SU-DHL-6 (cell line): ENCODE results near the gene SGSM1.

Experiments used
- H2AFZ ChIP-seq: fragments of 200-600 bp; sonication (generic); 2 replicates; pipeline ENCODE4 v1.6.1; 2014; ENCODE audit warnings: low read depth, mild to moderate bottlenecking, moderate library complexity, mixed read lengths, antibody characterized with exemption, low read length; ENCODE audit not compliant: severe bottlenecking
- H3F3A ChIP-seq: fragments of 200-600 bp; shearing (Covaris generic); 2 replicates; pipeline ENCODE4 v1.6.0; 2016; ENCODE audit warnings: antibody characterized with exemption, mild to moderate bottlenecking; ENCODE audit not compliant: insufficient read depth
- H3K27ac ChIP-seq: fragments of 200-600 bp; sonication (generic); 2 replicates; pipeline ENCODE4 v1.5.1; 2016; ENCODE audit warnings: low read depth, mild to moderate bottlenecking, low read length, moderate library complexity, mixed read lengths
- H3K27me3 ChIP-seq: fragments of 200-600 bp; sonication (generic), shearing (Covaris generic); 2 replicates; pipeline ENCODE4 v1.6.0; 2014; ENCODE audit warnings: mild to moderate bottlenecking, low read length
- H3K36me3 ChIP-seq: fragments of 200-600 bp; sonication (generic); 2 replicates; pipeline ENCODE4 v1.6.1; 2014; ENCODE audit warnings: mild to moderate bottlenecking, low read length, mixed read lengths
- H3K4me2 ChIP-seq: fragments of 300-600, 200-600 bp; shearing (Covaris generic), sonication (generic); 2 replicates; pipeline ENCODE4 v1.6.0; 2014; ENCODE audit warnings: low read length, low read depth, mild to moderate bottlenecking; ENCODE audit not compliant: poor library complexity, severe bottlenecking
- H3K4me3 ChIP-seq: fragments of 200-600 bp; sonication (generic); 2 replicates; pipeline ENCODE4 v1.5.1; 2014; ENCODE audit warnings: antibody characterized with exemption, low read length, mild to moderate bottlenecking, mixed read lengths; ENCODE audit not compliant: insufficient read depth, poor library complexity, severe bottlenecking
- H3K79me2 ChIP-seq: fragments of 200-600 bp; sonication (generic); 2 replicates; pipeline ENCODE4 v1.6.1; 2014; ENCODE audit warnings: mild to moderate bottlenecking, low read length, moderate library complexity; ENCODE audit not compliant: insufficient read depth
- H3K9ac ChIP-seq: fragments of 200-600 bp; sonication (generic); 2 replicates; pipeline ENCODE4 v1.7.0; 2014; ENCODE audit warnings: mild to moderate bottlenecking, low read length
- H3K9me2 ChIP-seq: fragments of 200-600 bp; sonication (generic); replicated peaks from 2 replicates; pipeline ENCODE4 v1.6.1; 2014; ENCODE audit warnings: low read length; ENCODE audit not compliant: insufficient read depth
- H3K9me3 ChIP-seq: fragments of 200-600 bp; sonication (generic); 2 replicates; pipeline ENCODE4 v1.6.1; 2014; ENCODE audit warnings: low read length, mixed read lengths; ENCODE audit not compliant: insufficient read depth
- H4K20me1 ChIP-seq: fragments of 200-600 bp; sonication (generic); 2 replicates; pipeline ENCODE4 v1.6.1; 2014; ENCODE audit warnings: low read depth, mild to moderate bottlenecking, antibody characterized with exemption, low read length, moderate library complexity, mixed read lengths
- EZH2phosphoT487 ChIP-seq: fragments of 200-600 bp; sonication (generic), shearing (Covaris generic); conservative IDR thresholded peaks from 2 replicates; pipeline ENCODE4 v1.6.1; 2018; ENCODE audit warnings: mild to moderate bottlenecking, antibody characterized with exemption, low read length, moderate library complexity, mixed read lengths
- TF ChIP-seq, protein P1 (sequence below): fragments of 200-600 bp; sonication (generic); IDR thresholded peaks from one replicate; pipeline ENCODE4 v1.5.1; 2017; ENCODE audit warnings: antibody characterized with exemption, mild to moderate bottlenecking, low read length, moderate library complexity; ENCODE audit not compliant: insufficient read depth, poor library complexity, severe bottlenecking

SGSM1 gene

DNA sequence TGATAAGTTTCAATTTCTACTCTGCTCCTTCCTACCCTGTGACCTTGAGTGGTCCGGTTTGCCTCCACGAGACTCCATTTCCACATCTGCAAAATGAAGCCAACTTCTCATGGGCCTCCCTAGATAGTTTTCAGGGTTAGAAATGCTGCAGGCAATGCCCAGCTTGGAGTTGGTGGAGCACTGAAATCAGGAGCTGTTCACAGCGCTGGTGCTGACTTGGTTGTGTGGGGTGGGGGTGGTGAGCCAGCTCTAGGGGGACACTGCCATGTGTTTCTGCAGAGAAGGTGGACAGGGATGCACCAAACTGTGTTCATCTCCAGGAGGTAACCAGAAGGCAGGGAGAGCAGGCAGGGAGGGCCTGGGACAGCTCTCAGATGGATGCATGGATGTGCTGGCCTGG lies 37.0 kb downstream of the SGSM1 start:
- Histone ChIP-seq H3K79me2 (no peaks in the 10 kb centered on the region), H3K36me3 (no peaks in the 10 kb centered on the region), H3K9me2 (no peaks in the 10 kb centered on the region), H3K4me2 (no peak overlapping the region), H3K27ac (no peak overlapping the region), H3K9me3 (no peaks in the 10 kb centered on the region), H4K20me1 (no peaks in the 10 kb centered on the region), H2AFZ (no peak overlapping the region), H3K27me3 (no peaks in the 10 kb centered on the region), H3K9ac (no peak overlapping the region), H3F3A (no peaks in the 10 kb centered on the region), H3K4me3 (no peak overlapping the region)
- TF ChIP-seq, protein P1, sequence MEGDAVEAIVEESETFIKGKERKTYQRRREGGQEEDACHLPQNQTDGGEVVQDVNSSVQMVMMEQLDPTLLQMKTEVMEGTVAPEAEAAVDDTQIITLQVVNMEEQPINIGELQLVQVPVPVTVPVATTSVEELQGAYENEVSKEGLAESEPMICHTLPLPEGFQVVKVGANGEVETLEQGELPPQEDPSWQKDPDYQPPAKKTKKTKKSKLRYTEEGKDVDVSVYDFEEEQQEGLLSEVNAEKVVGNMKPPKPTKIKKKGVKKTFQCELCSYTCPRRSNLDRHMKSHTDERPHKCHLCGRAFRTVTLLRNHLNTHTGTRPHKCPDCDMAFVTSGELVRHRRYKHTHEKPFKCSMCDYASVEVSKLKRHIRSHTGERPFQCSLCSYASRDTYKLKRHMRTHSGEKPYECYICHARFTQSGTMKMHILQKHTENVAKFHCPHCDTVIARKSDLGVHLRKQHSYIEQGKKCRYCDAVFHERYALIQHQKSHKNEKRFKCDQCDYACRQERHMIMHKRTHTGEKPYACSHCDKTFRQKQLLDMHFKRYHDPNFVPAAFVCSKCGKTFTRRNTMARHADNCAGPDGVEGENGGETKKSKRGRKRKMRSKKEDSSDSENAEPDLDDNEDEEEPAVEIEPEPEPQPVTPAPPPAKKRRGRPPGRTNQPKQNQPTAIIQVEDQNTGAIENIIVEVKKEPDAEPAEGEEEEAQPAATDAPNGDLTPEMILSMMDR = no peak
- no peak for TF ChIP-seq EZH2phosphoT487

DNA sequence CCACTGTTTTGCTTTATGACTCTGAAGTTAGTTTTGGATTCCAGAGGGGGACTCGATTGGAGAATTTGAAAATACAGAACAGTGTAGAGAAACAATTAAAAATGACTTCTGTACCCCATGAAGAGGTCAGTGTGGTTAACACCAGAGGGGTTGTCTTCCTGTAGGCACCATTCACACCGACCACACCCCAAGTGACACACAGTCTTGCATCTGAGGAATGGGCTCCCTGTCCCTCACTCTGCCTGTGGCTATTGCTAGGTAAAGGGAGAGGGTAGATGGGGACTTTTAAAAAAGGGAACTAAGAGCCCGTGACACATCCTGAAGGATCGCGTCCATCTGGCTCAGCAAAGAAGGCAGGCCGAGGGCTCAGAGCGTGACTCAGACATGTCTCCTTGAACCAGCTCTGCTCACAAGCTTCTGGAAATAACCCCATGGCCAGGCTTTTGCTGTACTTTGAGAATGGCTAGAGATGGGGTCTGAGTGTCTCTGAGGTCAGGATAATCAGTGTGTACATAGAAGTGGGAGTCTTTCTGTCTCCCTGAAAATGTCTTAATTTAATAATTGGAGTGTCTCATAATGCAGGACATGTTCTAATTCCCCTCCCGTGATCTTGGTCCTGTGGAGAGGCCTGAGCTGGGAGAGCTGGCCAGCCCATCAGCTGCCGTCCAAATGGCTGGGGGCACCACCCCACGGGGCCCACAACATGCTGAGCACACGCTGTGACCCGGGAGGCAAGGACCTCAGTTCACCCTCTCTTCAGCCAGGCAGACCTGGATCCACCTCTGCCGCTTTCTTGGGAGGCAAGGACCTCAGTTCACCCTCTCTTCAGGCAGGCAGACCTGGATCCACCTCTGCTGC lies 39.3 kb downstream of the SGSM1 start:
- Histone ChIP-seq H3K9me3 (no peaks in the 10 kb centered on the region), H3K36me3 (no peaks in the 10 kb centered on the region), H3K27ac (no peak overlapping the region), H3K9me2 (no peaks in the 10 kb centered on the region), H2AFZ (no peak overlapping the region), H4K20me1 (no peaks in the 10 kb centered on the region), H3F3A (no peaks in the 10 kb centered on the region), H3K79me2 (no peaks in the 10 kb centered on the region), H3K4me3 (no peak overlapping the region), H3K9ac (no peak overlapping the region), H3K4me2 (no peak overlapping the region), H3K27me3 (no peaks in the 10 kb centered on the region)
- no peak for TF ChIP-seq EZH2phosphoT487
- TF ChIP-seq, protein P1 = no peak

DNA sequence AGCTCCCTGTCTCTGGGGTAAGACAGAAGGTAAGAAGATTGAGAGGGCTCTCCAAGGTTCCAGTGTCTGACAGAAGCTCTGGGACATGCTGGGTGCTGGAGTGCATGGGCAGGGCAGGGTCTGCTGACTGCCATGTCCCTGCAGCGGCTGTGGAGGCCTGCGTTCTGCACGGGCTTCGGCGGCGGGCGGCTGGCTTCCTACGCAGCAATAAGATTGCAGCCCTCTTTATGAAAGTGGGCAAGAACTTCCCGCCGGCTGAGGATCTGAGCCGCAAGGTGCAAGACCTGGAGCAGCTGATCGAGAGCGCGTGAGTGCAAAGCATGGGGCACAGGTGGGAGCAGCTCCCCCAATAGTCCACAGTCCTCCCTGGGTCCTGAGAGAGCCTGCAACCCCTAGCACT lies 41.5 kb downstream of the SGSM1 start:
- Histone ChIP-seq H3K9me3 (no peaks in the 10 kb centered on the region), H3K4me3 (no peak overlapping the region), H3F3A (no peaks in the 10 kb centered on the region), H3K4me2 (no peak overlapping the region), H3K27me3 (no peaks in the 10 kb centered on the region), H2AFZ (no peak overlapping the region), H3K9ac (no peak overlapping the region), H3K9me2 (no peaks in the 10 kb centered on the region), H3K36me3 (no peaks in the 10 kb centered on the region), H3K79me2 (no peaks in the 10 kb centered on the region), H4K20me1 (no peaks in the 10 kb centered on the region), H3K27ac (no peak overlapping the region)
- TF ChIP-seq, protein P1 = no peak
- TF ChIP-seq EZH2phosphoT487 = no peak
